GM12891 (cell line): ENCODE data around the gene RTTN.

Source experiments
- POLR2A ChIP-seq: IDR thresholded peaks from 2 replicates; pipeline ENCODE4 v1.6.1; 2011; ENCODE audit warnings: low read depth, low read length, control low read depth
- POLR2AphosphoS5 ChIP-seq: IDR thresholded peaks from 2 replicates; pipeline ENCODE4 v1.6.1; 2011; ENCODE audit warnings: low read depth, low read length, control low read depth
- TAF1 ChIP-seq: IDR thresholded peaks from 2 replicates; pipeline ENCODE4 v1.6.1; 2011; ENCODE audit warnings: low read depth, low read length, control low read depth

DNA sequence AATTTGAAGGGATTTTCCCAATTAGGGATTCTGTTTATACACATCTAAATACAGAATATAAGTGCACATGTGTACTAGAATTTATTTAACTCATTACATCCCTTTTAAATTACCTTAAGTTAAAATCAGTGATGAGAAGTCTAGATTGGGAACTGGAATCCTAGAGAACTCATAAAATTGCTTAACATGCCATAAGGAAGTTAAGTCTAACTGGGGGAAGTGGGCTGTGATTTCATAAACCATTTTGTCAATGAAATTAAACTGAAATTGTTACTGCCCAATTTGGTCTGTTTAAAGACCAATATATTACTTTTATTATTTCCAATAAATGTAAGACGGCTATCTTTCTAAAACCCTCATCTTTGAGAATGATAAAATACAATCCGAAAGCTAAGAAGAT is 185.5 kb downstream of the RTTN start:
- no peak for TF ChIP-seq POLR2A
- no peak for TF ChIP-seq POLR2AphosphoS5
- no peak for TF ChIP-seq TAF1
